GM12875 (cell line): ENCODE data around the gene SAMD10.

Experiments
- H3K4me3 ChIP-seq: one replicate; pipeline ENCODE4 v1.5.1; 2011; ENCODE audit warnings: low read depth, low read length, control low read depth
- CTCF ChIP-seq: IDR thresholded peaks from 2 replicates; pipeline ENCODE4 v1.5.1; 2011; ENCODE audit warnings: low read depth, mild to moderate bottlenecking, control low read depth, inconsistent platforms, low read length, moderate library complexity, borderline replicate concordance; ENCODE audit not compliant: insufficient read depth

Gene SAMD10

GRCh38 chr20:63952769-63953168 lies 26.7 kb downstream of the SAMD10 start:
- no peak for TF ChIP-seq CTCF
- no peak overlapping the region for H3K4me3 ChIP-seq

- H3K4me3 ChIP-seq: no peak overlapping the region
- no peak for TF ChIP-seq CTCF
Measured at GRCh38 chr20:63952210-63952535, 27.3 kb downstream of the SAMD10 start.

GRCh38 chr20:63951398-63952209 lies 27.8 kb downstream of the SAMD10 start:
- TF ChIP-seq CTCF: no peak
- no peak overlapping the region for H3K4me3 ChIP-seq

DNA sequence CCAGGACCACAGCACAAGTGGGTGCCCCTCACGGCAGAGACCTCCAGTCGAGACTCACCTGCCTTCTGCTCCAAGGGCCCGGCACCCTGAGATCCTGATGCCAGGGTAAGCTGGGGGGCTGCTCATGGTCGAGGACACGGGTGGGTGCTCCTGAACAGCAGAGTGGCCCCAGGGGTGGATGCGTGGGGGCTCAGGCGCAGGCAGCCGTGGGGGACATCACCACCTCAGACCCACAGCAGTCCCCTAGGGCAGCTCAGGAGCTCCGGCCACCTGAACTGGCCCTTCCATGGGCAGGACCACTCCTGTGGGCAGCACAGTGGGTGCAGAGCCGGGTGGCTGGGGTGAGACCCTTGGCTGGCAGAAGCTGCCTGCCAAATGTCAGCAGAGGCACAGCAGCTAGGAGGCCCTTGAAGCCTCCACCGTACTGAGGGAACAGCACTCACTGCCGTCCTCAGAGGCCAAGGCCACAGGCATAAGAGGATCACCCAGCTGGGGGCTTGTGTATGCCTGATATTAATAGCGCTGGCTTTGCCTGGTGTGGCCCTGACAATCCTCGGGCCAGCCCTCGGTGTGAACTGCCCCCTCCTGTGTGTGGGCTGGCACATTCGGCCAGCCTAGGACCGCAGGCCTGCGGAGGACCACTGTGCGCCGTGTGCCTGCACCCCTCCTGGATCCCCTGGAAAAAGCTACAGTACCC lies 28.6 kb downstream of the SAMD10 start:
- no peak overlapping the region for H3K4me3 ChIP-seq
- no peak for TF ChIP-seq CTCF

- no peak overlapping the region for H3K4me3 ChIP-seq
- TF ChIP-seq CTCF: no peak
Measured at GRCh38 chr20:63947638-63948456, 31.6 kb downstream of the SAMD10 start.

GRCh38 chr20:63946986-63947637 lies 32.3 kb downstream of the SAMD10 start:
- no peak overlapping the region for H3K4me3 ChIP-seq
- no peak for TF ChIP-seq CTCF
